ENCODE measurements around the gene ST3GAL5. TPM values are rescaled to one million over a fixed set of nuclear protein-coding genes. Genes with fewer than 3 reads are reported as not detected.
"Not testable (repeated sequence)": the region's sequence is repeated elsewhere in the genome, so short reads cannot be mapped to it uniquely, and the experiment has no call there.

Gene ST3GAL5
- total RNA-seq, 1 donor from 2014 or later = 12.9 TPM

GRCh38 chr2:85838641-85839040 lies 50.1 kb downstream of the ST3GAL5 start:
- TF ChIP-seq CTCF (conservative IDR thresholded peaks at IDR 0.05) = no peak
- H3K9me3 Mint-ChIP-seq = peaks cover 10% of the 10 kb centered on the region
- H3K4me1 Mint-ChIP-seq (ENCODE audit: unreplicated experiment) = no peaks in the 10 kb centered on the region
- no peak overlapping the region for H3K4me3 Mint-ChIP-seq
- peaks cover 14% of the 10 kb centered on the region for H3K36me3 Mint-ChIP-seq
- H3K27me3 Mint-ChIP-seq = no peaks in the 10 kb centered on the region
- no peak overlapping the region for H3K27ac Mint-ChIP-seq
- DNase-seq (ENCODE audit: extremely low spot score, unreplicated experiment) = no peak

- Mint-ChIP-seq H3K27ac (no peak overlapping the region), H3K36me3 (peaks cover 9% of the 10 kb centered on the region), H3K9me3 (peaks cover 5% of the 10 kb centered on the region), H3K4me3 (no peak overlapping the region), H3K4me1 (ENCODE audit: unreplicated experiment) (no peaks in the 10 kb centered on the region), H3K27me3 (no peaks in the 10 kb centered on the region)
- DNase-seq (ENCODE audit: extremely low spot score, unreplicated experiment) = no peak
- TF ChIP-seq CTCF (conservative IDR thresholded peaks at IDR 0.05) = no peak
Observed at GRCh38 chr2:85838181-85838580, 50.6 kb downstream of the ST3GAL5 start.

- Mint-ChIP-seq H3K4me1 (ENCODE audit: unreplicated experiment) (no peaks in the 10 kb centered on the region), H3K9me3 (peaks cover 5% of the 10 kb centered on the region), H3K27ac (no peak overlapping the region), H3K4me3 (no peak overlapping the region), H3K36me3 (no peaks in the 10 kb centered on the region), H3K27me3 (no peaks in the 10 kb centered on the region)
- no peak for DNase-seq (ENCODE audit: extremely low spot score, unreplicated experiment)
- TF ChIP-seq CTCF (conservative IDR thresholded peaks at IDR 0.05) = no peak
Observed at GRCh38 chr2:85834466-85834865, 54.3 kb downstream of the ST3GAL5 start.

- no peak for TF ChIP-seq CTCF (conservative IDR thresholded peaks at IDR 0.05)
- no peak overlapping the region for H3K4me3 Mint-ChIP-seq
- DNase-seq (ENCODE audit: extremely low spot score, unreplicated experiment) = no peak
- peaks cover 5% of the 10 kb centered on the region for H3K9me3 Mint-ChIP-seq
- no peak overlapping the region for H3K27ac Mint-ChIP-seq
- H3K36me3 Mint-ChIP-seq = no peaks in the 10 kb centered on the region
- peaks cover 5% of the 10 kb centered on the region for H3K27me3 Mint-ChIP-seq
- H3K4me1 Mint-ChIP-seq (ENCODE audit: unreplicated experiment) = peaks cover 11% of the 10 kb centered on the region
Observed at GRCh38 chr2:85831735-85832134, 57.1 kb downstream of the ST3GAL5 start.

- no peak for TF ChIP-seq CTCF (conservative IDR thresholded peaks at IDR 0.05)
- DNase-seq (ENCODE audit: extremely low spot score, unreplicated experiment) = no peak
- Mint-ChIP-seq H3K4me3 (no peak overlapping the region), H3K27me3 (peaks cover 5% of the 10 kb centered on the region), H3K27ac (no peak overlapping the region), H3K9me3 (peaks cover 5% of the 10 kb centered on the region), H3K36me3 (no peaks in the 10 kb centered on the region), H3K4me1 (ENCODE audit: unreplicated experiment) (peaks cover 11% of the 10 kb centered on the region)
Observed at GRCh38 chr2:85830645-85831044, 58.1 kb downstream of the ST3GAL5 start.

GRCh38 chr2:85829394-85829793 lies 59.4 kb downstream of the ST3GAL5 start:
- not testable (repeated sequence) for DNase-seq (ENCODE audit: extremely low spot score, unreplicated experiment); H3K9me3 Mint-ChIP-seq; H3K27me3 Mint-ChIP-seq; H3K27ac Mint-ChIP-seq; H3K36me3 Mint-ChIP-seq; H3K4me3 Mint-ChIP-seq
- H3K4me1 Mint-ChIP-seq (ENCODE audit: unreplicated experiment) = peaks cover 11% of the 10 kb centered on the region

Data from type B pancreatic cell (in vitro differentiated cells).